CD14-positive monocyte (primary cell): ENCODE measurements around the gene SYNCRIP. TPM values are rescaled to one million over a fixed set of nuclear protein-coding genes. Genes with fewer than 3 reads are reported as not detected.
A peak's percentile ranks its signal among the peaks of the same experiment; 100 is the strongest.
"Not testable (repeated sequence)": the region's sequence is repeated elsewhere in the genome, so short reads cannot be mapped to it uniquely, and the experiment has no call there.

Experiments used
- DNase-seq, 3 donors: peaks; one replicate each; pipeline ENCODE4 v3.0.0-alpha.2; 2011 to 2022
- H2AFZ ChIP-seq: 2 replicates; pipeline ENCODE4 v1.6.0; 2012; ENCODE audit warnings: mild to moderate bottlenecking, low read depth, low read length, inconsistent platforms; ENCODE audit not compliant: insufficient read depth, poor library complexity, severe bottlenecking
- H3K27ac ChIP-seq, 2 donors: 1 replicate in 1 of 2; 2 replicates in 1 of 2; pipeline ENCODE4 v1.5.1; 2012 to 2013; ENCODE audit warnings: low read length in 2 of 2, control low read depth in 1 of 2, inconsistent platforms in 1 of 2, low read depth in 1 of 2, mild to moderate bottlenecking in 1 of 2
- H3K27me3 ChIP-seq, 2 donors: one replicate each; pipeline versions ENCODE4 v1.6.0 to v1.6.1; 2011 to 2013; ENCODE audit warnings: low read length in 2 of 2; ENCODE audit not compliant: control insufficient read depth in 2 of 2, insufficient read depth in 2 of 2
- H3K36me3 ChIP-seq, 2 donors: replicated peaks in 1 of 2; 1 replicate in 1 of 2; 2 replicates in 1 of 2; pipeline versions ENCODE4 v1.5.1 to v1.6.1; 2012 to 2013; ENCODE audit warnings: low read length in 2 of 2, control low read depth in 1 of 2, inconsistent platforms in 1 of 2, mild to moderate bottlenecking in 1 of 2; ENCODE audit not compliant: insufficient read depth in 2 of 2, control insufficient read depth in 1 of 2
- H3K4me1 ChIP-seq, 2 donors: 1 replicate in 1 of 2; 2 replicates in 1 of 2; pipeline versions ENCODE4 v1.5.1 to v1.6.1; 2012 to 2013; ENCODE audit warnings: low read length in 2 of 2, control low read depth in 1 of 2, inconsistent platforms in 1 of 2, mild to moderate bottlenecking in 1 of 2, moderate library complexity in 1 of 2; ENCODE audit not compliant: insufficient read depth in 2 of 2, control insufficient read depth in 1 of 2
- H3K4me2 ChIP-seq: replicated peaks from 2 replicates; pipeline ENCODE3; 2012; ENCODE audit warnings: low read length, moderate library complexity, mild to moderate bottlenecking; ENCODE audit not compliant: poor library complexity, severe bottlenecking; ENCODE audit errors: extremely low read depth
- H3K4me3 ChIP-seq, 3 experiments: fragments of 200-600 bp in 1 of 3; sonication (generic) in 1 of 3; replicated peaks in 1 of 3; 1 replicate in 2 of 3; 2 replicates in 1 of 3; pipeline ENCODE4 v1.5.1; 2011 to 2013; ENCODE audit warnings: low read length in 3 of 3, mild to moderate bottlenecking in 3 of 3, control low read depth in 2 of 3, low read depth in 2 of 3, inconsistent platforms in 1 of 3, moderate library complexity in 1 of 3
- H3K79me2 ChIP-seq: 2 replicates; pipeline ENCODE4 v1.6.0; 2012; ENCODE audit warnings: mild to moderate bottlenecking, control low read depth, inconsistent platforms, low read length, moderate library complexity; ENCODE audit not compliant: insufficient read depth
- H3K9ac ChIP-seq: 2 replicates; pipeline ENCODE4 v1.6.0; 2017; ENCODE audit warnings: low read length, mild to moderate bottlenecking; ENCODE audit not compliant: insufficient read depth, poor library complexity, severe bottlenecking
- H3K9me3 ChIP-seq, 2 donors: replicated peaks in 1 of 2; 1 replicate in 1 of 2; 2 replicates in 1 of 2; pipeline versions ENCODE4 v1.5.1 to v1.6.1; 2012 to 2013; ENCODE audit warnings: low read length in 2 of 2, control low read depth in 1 of 2; ENCODE audit not compliant: control insufficient read depth in 1 of 2, insufficient read depth in 1 of 2
- H4K20me1 ChIP-seq: 2 replicates; pipeline ENCODE4 v1.6.0; 2012; ENCODE audit warnings: mild to moderate bottlenecking, low read length, control low read depth, moderate library complexity; ENCODE audit not compliant: insufficient read depth
- H3K27ac Mint-ChIP-seq, 7 donors: one replicate each; pipeline ENCODE4 v1.8.0; 2020; ENCODE audit warnings: mild to moderate bottlenecking in 7 of 7, mixed read lengths in 7 of 7, moderate library complexity in 6 of 7, inconsistent platforms in 2 of 7
- H3K27me3 Mint-ChIP-seq, 3 donors: one replicate each; pipeline ENCODE4 v1.8.0; 2021 to 2022; ENCODE audit warnings: low read depth in 3 of 3, mild to moderate bottlenecking in 3 of 3, mixed read lengths in 3 of 3, moderate library complexity in 3 of 3, inconsistent platforms in 1 of 3
- H3K36me3 Mint-ChIP-seq, 2 donors: one replicate each; pipeline ENCODE4 v1.8.0; 2020; ENCODE audit warnings: mixed read lengths in 2 of 2, inconsistent platforms in 1 of 2, mild to moderate bottlenecking in 1 of 2
- H3K4me1 Mint-ChIP-seq: one replicate; pipeline ENCODE4 v1.8.0; 2020; ENCODE audit warnings: mild to moderate bottlenecking, mixed read lengths
- H3K4me3 Mint-ChIP-seq, 2 donors: one replicate each; pipeline ENCODE4 v1.8.0; 2020; ENCODE audit warnings: mild to moderate bottlenecking in 2 of 2, mixed read lengths in 2 of 2, moderate library complexity in 1 of 2
- H3K9me3 Mint-ChIP-seq, 7 donors: one replicate each; pipeline ENCODE4 v1.8.0; 2020 to 2022; ENCODE audit warnings: mixed read lengths in 7 of 7, mild to moderate bottlenecking in 6 of 7, moderate library complexity in 6 of 7, inconsistent platforms in 2 of 7
- WGBS: methylation state at CpG from one replicate; pipeline ENCODE4 v1.1.5; 2013; ENCODE audit warnings: missing lambda C conversion rate; ENCODE audit not compliant: insufficient coverage; 5-methylcytosine and 5-hydroxymethylcytosine counted together
- intact Hi-C, 2 donors: fragments of 100-400 bp; cut with micrococcal nuclease; formaldehyde crosslinking; loops; one replicate each; pipeline versions ENCODE4 v1.15.0 to v1.15.1; 2023
- polyA plus RNA-seq, 3 donors: library from polyadenylated mRNA; depleted of rRNA in 1 of 3; unstranded in 2 of 3; stranded (reverse) in 1 of 3; fragments of 300-500 nt in 2 of 3; fragments of >200 nt in 1 of 3; fragmentation: Illumina TruSeq in 2 of 3; gene quantifications; 1 replicate in 2 of 3; 2 replicates in 1 of 3; pipeline ENCODE4 v1.2.3, GENCODE V29; 2012 to 2021
- TF ChIP-seq, protein P1 (sequence below): fragments of 200-600 bp; IDR thresholded peaks from one replicate; pipeline ENCODE4 v1.8.0; 2022; ENCODE audit warnings: antibody characterized with exemption, mild to moderate bottlenecking

SYNCRIP gene
- polyA plus RNA-seq, 3 donors, result 11.1 to 41.4 (median 36.6) TPM

DNA sequence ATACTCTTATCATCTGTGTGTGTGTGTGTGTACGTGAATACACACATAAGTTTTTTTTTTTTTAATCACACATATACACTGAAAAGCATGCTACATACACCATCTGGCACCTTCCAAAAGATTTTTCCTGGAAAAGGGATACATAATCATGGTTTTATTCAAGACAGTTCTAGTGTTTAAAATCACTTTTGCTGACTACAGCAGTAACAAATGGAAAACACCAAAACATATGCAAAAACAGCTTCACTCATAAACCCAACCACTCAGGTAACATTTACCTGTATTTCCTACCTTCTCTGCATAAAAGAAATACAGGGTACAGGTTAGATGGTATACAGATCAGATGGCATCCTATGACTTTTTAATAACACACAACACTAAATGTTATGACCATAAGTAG, 51.5 kb downstream of the SYNCRIP start:
- H3K9me3 ChIP-seq, result no peaks in the 10 kb centered on the region
- TF ChIP-seq, protein P1, sequence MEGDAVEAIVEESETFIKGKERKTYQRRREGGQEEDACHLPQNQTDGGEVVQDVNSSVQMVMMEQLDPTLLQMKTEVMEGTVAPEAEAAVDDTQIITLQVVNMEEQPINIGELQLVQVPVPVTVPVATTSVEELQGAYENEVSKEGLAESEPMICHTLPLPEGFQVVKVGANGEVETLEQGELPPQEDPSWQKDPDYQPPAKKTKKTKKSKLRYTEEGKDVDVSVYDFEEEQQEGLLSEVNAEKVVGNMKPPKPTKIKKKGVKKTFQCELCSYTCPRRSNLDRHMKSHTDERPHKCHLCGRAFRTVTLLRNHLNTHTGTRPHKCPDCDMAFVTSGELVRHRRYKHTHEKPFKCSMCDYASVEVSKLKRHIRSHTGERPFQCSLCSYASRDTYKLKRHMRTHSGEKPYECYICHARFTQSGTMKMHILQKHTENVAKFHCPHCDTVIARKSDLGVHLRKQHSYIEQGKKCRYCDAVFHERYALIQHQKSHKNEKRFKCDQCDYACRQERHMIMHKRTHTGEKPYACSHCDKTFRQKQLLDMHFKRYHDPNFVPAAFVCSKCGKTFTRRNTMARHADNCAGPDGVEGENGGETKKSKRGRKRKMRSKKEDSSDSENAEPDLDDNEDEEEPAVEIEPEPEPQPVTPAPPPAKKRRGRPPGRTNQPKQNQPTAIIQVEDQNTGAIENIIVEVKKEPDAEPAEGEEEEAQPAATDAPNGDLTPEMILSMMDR, result no peak
- H2AFZ ChIP-seq, result no peak overlapping the region
- intact Hi-C loops, result loop anchor here (5.0 kb wide), 2 partner anchors 51 to 86 kb away; partner anchors contain the start of gene SYNCRIP (in 1 of the 2)
- peaks cover 18 to 33% of the 10 kb centered on the region in 2 donors for H3K4me1 ChIP-seq
- no CpG with 5 or more reads among the region's 1 CpG for WGBS
- Mint-ChIP-seq H3K4me3 (no peak overlapping the region), H3K4me1 (peaks cover 28% of the 10 kb centered on the region), H3K36me3 (peaks cover 12 to 16% of the 10 kb centered on the region in 2 donors), H3K27ac (no peak overlapping the region), H3K27me3 (no peaks in the 10 kb centered on the region), H3K9me3 (peaks cover 0 to 4% (median 0%) of the 10 kb centered on the region in 7 donors)
- peaks cover 49% of the 10 kb centered on the region for H4K20me1 ChIP-seq
- H3K36me3 ChIP-seq, result no peaks in the 10 kb centered on the region
- H3K4me2 ChIP-seq, result no peak overlapping the region
- no peak overlapping the region for H3K9ac ChIP-seq
- no peak overlapping the region for H3K27ac ChIP-seq
- peaks cover 72% of the 10 kb centered on the region for H3K79me2 ChIP-seq
- no peak overlapping the region for H3K4me3 ChIP-seq
- H3K27me3 ChIP-seq, result no peaks in the 10 kb centered on the region
- DNase-seq, result no peak

DNA sequence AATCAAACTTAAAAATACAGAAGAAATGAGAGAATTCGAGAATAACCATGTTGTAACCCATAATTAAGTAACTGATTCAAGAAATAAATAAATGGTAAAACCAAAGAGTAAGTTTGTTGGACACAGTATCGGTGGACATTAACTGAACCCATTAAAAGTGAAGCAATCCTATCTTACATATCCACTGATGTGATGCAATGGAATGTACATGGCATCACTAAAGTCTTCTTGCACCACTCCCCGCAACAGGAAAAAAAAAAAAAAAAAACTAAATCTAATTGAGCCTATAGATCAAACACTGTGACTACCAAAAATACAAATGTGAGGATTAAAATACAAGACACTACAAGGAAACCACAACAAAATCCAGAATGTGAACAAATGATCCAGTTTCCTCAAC, 56.9 kb downstream of the SYNCRIP start:
- Histone ChIP-seq H3K27me3 (no peaks in the 10 kb centered on the region), H3K9ac (no peak overlapping the region), H3K4me1 (no peaks in the 10 kb centered on the region), H4K20me1 (peaks cover 56% of the 10 kb centered on the region), H3K4me2 (no peak overlapping the region), H3K36me3 (peaks cover 0 to 3% of the 10 kb centered on the region in 2 donors), H3K79me2 (peaks cover 99% of the 10 kb centered on the region), H3K27ac (peak overlapping the region in 1 of 2 donors; percentile 54), H2AFZ (no peak overlapping the region), H3K4me3 (no peak overlapping the region), H3K9me3 (no peaks in the 10 kb centered on the region)
- TF ChIP-seq, protein P1, result no peak
- WGBS, result no CpG with 5 or more reads among the region's 3 CpGs
- peaks cover 22 to 35% of the 10 kb centered on the region in 2 donors for H3K36me3 Mint-ChIP-seq
- peak overlapping the region in 5 of 7 donors; percentile 19 to 83 (median 82) for H3K27ac Mint-ChIP-seq
- peak; percentile 15 to 41 (median 36) for DNase-seq
- H3K4me1 Mint-ChIP-seq, result peaks cover 14% of the 10 kb centered on the region
- H3K9me3 Mint-ChIP-seq, result peaks cover 8 to 33% (median 22%) of the 10 kb centered on the region in 7 donors
- no peaks in the 10 kb centered on the region for H3K27me3 Mint-ChIP-seq
- no peak overlapping the region for H3K4me3 Mint-ChIP-seq
- intact Hi-C loops, result no loop called here

DNA sequence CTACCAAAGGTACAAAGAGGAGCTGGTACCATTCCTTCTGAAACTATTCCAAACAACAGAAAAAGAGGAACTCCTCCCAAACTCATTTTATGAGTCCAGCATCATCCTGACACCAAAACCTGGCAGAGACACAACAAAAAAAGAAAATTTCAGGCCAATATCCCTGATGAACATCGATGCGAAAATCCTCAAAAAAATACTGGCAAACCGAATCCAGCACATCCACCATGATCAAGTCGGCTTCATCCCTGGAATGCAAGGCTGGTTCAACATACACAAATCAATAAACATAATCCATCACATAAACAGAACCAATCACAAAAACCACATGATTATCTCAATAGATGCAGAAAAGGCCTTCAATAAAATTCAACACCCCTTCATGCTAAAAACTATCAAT, 59.9 kb downstream of the SYNCRIP start:
- Histone ChIP-seq H3K36me3 (peaks cover 6 to 31% of the 10 kb centered on the region in 2 donors), H3K79me2 (peaks cover 98% of the 10 kb centered on the region), H4K20me1 (peaks cover 58% of the 10 kb centered on the region)
- intact Hi-C loops, H3K9ac ChIP-seq, H3K4me3 Mint-ChIP-seq, DNase-seq, H3K9me3 ChIP-seq, H3K4me2 ChIP-seq, H3K27me3 Mint-ChIP-seq, H3K27ac Mint-ChIP-seq, H3K27me3 ChIP-seq, H2AFZ ChIP-seq, H3K27ac ChIP-seq, H3K4me1 ChIP-seq, H3K4me3 ChIP-seq: not testable (repeated sequence)
- Mint-ChIP-seq H3K4me1 (peaks cover 17% of the 10 kb centered on the region), H3K36me3 (peaks cover 22 to 35% of the 10 kb centered on the region in 2 donors), H3K9me3 (peaks cover 8 to 33% (median 22%) of the 10 kb centered on the region in 7 donors)
- 80% methylated on average over 4 of the region's 4 CpGs for WGBS
